SU-DHL-6 (cell line): ENCODE measurements around the gene INKA2.

Experiments
- EZH2phosphoT487 ChIP-seq: fragments of 200-600 bp; sonication (generic), shearing (Covaris generic); conservative IDR thresholded peaks from 2 replicates; pipeline ENCODE4 v1.6.1; 2018; ENCODE audit warnings: mild to moderate bottlenecking, antibody characterized with exemption, low read length, moderate library complexity, mixed read lengths
- TF ChIP-seq, protein P1 (sequence below): fragments of 200-600 bp; sonication (generic); IDR thresholded peaks from one replicate; pipeline ENCODE4 v1.5.1; 2017; ENCODE audit warnings: antibody characterized with exemption, mild to moderate bottlenecking, low read length, moderate library complexity; ENCODE audit not compliant: insufficient read depth, poor library complexity, severe bottlenecking

GRCh38 chr1:111707906-111708305 is 31.3 kb downstream of the INKA2 start:
- TF ChIP-seq, protein P1, sequence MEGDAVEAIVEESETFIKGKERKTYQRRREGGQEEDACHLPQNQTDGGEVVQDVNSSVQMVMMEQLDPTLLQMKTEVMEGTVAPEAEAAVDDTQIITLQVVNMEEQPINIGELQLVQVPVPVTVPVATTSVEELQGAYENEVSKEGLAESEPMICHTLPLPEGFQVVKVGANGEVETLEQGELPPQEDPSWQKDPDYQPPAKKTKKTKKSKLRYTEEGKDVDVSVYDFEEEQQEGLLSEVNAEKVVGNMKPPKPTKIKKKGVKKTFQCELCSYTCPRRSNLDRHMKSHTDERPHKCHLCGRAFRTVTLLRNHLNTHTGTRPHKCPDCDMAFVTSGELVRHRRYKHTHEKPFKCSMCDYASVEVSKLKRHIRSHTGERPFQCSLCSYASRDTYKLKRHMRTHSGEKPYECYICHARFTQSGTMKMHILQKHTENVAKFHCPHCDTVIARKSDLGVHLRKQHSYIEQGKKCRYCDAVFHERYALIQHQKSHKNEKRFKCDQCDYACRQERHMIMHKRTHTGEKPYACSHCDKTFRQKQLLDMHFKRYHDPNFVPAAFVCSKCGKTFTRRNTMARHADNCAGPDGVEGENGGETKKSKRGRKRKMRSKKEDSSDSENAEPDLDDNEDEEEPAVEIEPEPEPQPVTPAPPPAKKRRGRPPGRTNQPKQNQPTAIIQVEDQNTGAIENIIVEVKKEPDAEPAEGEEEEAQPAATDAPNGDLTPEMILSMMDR = no peak
- TF ChIP-seq EZH2phosphoT487 = no peak
